HG02623 (cell line): ENCODE data around the gene SHANK1.

Experiments used
- ATAC-seq: cut with Tn5 transposase; IDR thresholded peaks from one replicate; pipeline ENCODE4 v1.9.1; 2021; ENCODE audit warnings: moderate library complexity; ENCODE audit not compliant: unreplicated experiment

Gene SHANK1

GRCh38 chr19:50729894-50730293 lies 10.3 kb upstream of the SHANK1 start:
- ATAC-seq, result no peak

- no peak for ATAC-seq
These were observed 8.6 kb upstream of the SHANK1 start for GRCh38 chr19:50728084-50728737.

- ATAC-seq, result no peak
These were observed 6.3 kb upstream of the SHANK1 start for GRCh38 chr19:50725911-50726230.

- ATAC-seq, result no peak
These were observed 5.8 kb upstream of the SHANK1 start for GRCh38 chr19:50725218-50725910.

- ATAC-seq, result no peak
These were observed 5.1 kb upstream of the SHANK1 start for GRCh38 chr19:50724522-50725217.

- no peak for ATAC-seq
These were observed 4.3 kb upstream of the SHANK1 start for GRCh38 chr19:50723735-50724521.

- ATAC-seq, result no peak
These were observed 3.5 kb upstream of the SHANK1 start, which contains the start of gene CLEC11A for GRCh38 chr19:50723069-50723468. CLEC11A (plus strand) TSS chr19:50723364; CDS start chr19:50723526, 162 bp downstream.

- ATAC-seq, result no peak
These were observed 2.8 kb upstream of the SHANK1 start for GRCh38 chr19:50722201-50723013.

GRCh38 chr19:50721441-50722137 lies 2.0 kb upstream of the SHANK1 start:
- ATAC-seq, result no peak

GRCh38 chr19:50720921-50721381 lies 1.3 kb upstream of the SHANK1 start:
- ATAC-seq, result no peak

- ATAC-seq, result no peak
These were observed 749 bp upstream of the SHANK1 start for GRCh38 chr19:50720181-50720920.

- no peak for ATAC-seq
These were observed 525 bp downstream of the SHANK1 start for GRCh38 chr19:50719119-50719435.

- ATAC-seq, result no peak
These were observed 1.1 kb downstream of the SHANK1 start for GRCh38 chr19:50718255-50719118.

- no peak for ATAC-seq
These were observed 1.7 kb downstream of the SHANK1 start for GRCh38 chr19:50717891-50718254.

GRCh38 chr19:50717026-50717723 lies 2.4 kb downstream of the SHANK1 start:
- ATAC-seq, result no peak

- no peak for ATAC-seq
These were observed 3.2 kb downstream of the SHANK1 start for GRCh38 chr19:50716178-50717025.
